ENCODE data around the gene ASB16.

DNA sequence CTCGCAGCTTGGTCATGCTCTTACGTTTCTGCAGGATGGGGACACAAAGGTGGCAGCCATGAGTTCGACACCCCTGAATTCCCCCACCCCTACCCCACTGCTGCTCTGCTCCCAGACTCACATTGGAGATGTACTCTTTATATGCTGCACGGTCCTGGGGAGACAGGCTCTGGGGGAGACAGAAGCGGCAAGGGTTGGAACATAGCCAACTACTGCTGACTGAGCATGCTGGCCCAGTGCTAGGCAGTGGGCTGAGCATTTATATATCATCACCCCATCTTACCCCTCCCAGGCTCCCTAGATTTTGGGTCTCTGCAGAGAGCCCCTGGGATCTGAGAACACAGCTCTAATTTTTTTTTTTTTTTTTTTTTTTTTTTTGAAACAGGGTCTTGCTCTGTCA is 37.2 kb downstream of the ASB16 start:
- TF ChIP-seq, protein P1, sequence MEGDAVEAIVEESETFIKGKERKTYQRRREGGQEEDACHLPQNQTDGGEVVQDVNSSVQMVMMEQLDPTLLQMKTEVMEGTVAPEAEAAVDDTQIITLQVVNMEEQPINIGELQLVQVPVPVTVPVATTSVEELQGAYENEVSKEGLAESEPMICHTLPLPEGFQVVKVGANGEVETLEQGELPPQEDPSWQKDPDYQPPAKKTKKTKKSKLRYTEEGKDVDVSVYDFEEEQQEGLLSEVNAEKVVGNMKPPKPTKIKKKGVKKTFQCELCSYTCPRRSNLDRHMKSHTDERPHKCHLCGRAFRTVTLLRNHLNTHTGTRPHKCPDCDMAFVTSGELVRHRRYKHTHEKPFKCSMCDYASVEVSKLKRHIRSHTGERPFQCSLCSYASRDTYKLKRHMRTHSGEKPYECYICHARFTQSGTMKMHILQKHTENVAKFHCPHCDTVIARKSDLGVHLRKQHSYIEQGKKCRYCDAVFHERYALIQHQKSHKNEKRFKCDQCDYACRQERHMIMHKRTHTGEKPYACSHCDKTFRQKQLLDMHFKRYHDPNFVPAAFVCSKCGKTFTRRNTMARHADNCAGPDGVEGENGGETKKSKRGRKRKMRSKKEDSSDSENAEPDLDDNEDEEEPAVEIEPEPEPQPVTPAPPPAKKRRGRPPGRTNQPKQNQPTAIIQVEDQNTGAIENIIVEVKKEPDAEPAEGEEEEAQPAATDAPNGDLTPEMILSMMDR (IDR thresholded peaks at IDR 0.05) = no peak
- TF ChIP-seq POLR2A (IDR thresholded peaks at IDR 0.05) = no peak
